Spleen (tissue), 7 donors: ENCODE results near the gene KLHL35.
"Not testable (repeated sequence)": the region's sequence is repeated elsewhere in the genome, so short reads cannot be mapped to it uniquely, and the experiment has no call there.

Source experiments
- POLR2A ChIP-seq, 3 donors: fragments of 450-650 bp; IDR thresholded peaks; one replicate each; pipeline ENCODE4 v1.5.1; 2017; ENCODE audit warnings: antibody characterized with exemption in 3 of 3, mild to moderate bottlenecking in 1 of 3
- TF ChIP-seq, protein P1 (sequence below), 11 experiments: fragments of 200-600 bp in 7 of 11; fragments of 450-650 bp in 4 of 11; sonication (generic) in 4 of 11; IDR thresholded peaks in 8 of 11; conservative IDR thresholded peaks in 3 of 11; 1 replicate in 7 of 11; 2 replicates in 4 of 11; pipeline versions ENCODE4 v1.4.0 to v1.8.0; 2016 to 2021; ENCODE audit warnings: antibody characterized with exemption in 11 of 11, inconsistent platforms in 4 of 11, mild to moderate bottlenecking in 1 of 11
- donor health status: DM: no; HTN: no; CAD: no; lungs with moderate emphysema.
- donor health status: DM: no; HTN: no; CAD: no.
- donor health status: DM: no; HTN: no; CAD: no.

DNA sequence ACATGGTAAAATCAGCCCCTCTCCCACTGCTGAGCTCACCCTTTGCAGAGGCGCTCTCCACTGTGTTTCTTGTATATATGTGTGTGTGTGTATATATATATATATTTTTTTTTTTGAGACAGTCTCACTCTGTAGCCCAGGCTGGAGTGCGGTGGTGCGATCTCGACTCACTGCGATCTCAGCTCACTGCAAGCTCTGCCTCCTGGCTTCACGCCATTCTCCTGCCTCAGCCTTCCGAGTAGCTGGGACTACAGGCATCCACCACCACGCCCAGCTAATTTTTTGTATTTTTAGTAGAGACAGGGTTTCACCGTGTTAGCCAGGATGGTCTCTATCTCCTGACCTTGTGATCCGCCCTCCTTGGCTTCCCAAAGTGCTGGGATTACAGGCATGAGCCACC is 19.9 kb downstream of the KLHL35 start:
- TF ChIP-seq POLR2A (IDR thresholded peaks at IDR 0.05): not testable (repeated sequence)
- TF ChIP-seq, protein P1, sequence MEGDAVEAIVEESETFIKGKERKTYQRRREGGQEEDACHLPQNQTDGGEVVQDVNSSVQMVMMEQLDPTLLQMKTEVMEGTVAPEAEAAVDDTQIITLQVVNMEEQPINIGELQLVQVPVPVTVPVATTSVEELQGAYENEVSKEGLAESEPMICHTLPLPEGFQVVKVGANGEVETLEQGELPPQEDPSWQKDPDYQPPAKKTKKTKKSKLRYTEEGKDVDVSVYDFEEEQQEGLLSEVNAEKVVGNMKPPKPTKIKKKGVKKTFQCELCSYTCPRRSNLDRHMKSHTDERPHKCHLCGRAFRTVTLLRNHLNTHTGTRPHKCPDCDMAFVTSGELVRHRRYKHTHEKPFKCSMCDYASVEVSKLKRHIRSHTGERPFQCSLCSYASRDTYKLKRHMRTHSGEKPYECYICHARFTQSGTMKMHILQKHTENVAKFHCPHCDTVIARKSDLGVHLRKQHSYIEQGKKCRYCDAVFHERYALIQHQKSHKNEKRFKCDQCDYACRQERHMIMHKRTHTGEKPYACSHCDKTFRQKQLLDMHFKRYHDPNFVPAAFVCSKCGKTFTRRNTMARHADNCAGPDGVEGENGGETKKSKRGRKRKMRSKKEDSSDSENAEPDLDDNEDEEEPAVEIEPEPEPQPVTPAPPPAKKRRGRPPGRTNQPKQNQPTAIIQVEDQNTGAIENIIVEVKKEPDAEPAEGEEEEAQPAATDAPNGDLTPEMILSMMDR (IDR thresholded peaks at IDR 0.05 in 8 of 11, conservative IDR thresholded peaks at IDR 0.05 in 3 of 11): not testable (repeated sequence)
